Raji (cell line): ENCODE results near the gene KCNK6.

Experiments used
- POLR2A ChIP-seq: IDR thresholded peaks from 2 replicates; pipeline ENCODE4 v1.6.1; 2011; ENCODE audit warnings: low read depth, low read length, control low read depth; ENCODE audit not compliant: insufficient read depth

Gene KCNK6

DNA sequence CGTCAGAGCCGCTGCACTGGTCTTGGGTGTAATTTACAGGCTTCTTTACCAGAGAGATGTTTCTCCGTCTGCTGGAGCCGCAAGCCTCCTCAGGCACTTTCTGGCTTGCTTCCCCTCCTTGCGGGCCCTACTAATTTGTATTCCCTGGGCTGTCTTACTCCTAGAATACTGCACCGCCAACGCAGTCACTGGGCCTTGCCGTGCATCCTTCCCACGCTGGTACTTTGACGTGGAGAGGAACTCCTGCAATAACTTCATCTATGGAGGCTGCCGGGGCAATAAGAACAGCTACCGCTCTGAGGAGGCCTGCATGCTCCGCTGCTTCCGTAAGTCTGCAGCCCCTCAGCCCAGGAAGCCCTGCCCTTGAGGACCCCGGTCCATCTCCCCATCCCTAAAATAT, 29.7 kb upstream of the KCNK6 start:
- no peak for TF ChIP-seq POLR2A

DNA sequence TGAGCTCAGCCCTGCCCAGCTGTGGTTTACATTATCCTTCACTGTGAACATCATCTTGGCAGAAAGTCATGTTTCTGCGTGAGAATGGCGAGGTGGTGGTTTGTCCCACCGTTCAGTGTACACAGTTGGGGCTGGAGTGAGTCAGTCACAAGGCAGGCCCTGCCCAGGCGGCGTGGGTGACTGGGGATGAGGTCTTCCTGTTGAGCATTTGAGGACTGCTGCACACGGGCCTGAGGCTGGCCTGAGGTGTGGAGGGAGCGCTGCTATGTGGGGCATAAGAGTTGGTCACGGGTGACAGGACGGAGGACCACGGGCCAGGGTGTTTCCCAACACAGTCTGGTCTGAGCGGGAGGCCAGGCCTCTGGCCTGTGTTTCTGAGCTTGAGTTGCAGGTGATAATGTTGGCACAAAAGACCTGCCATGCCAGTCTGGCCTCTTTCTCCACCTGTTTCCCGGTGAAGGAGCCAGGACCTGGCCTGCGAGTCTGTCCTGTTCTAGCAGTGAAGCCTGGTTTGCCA, 29.0 kb upstream of the KCNK6 start:
- no peak for TF ChIP-seq POLR2A

DNA sequence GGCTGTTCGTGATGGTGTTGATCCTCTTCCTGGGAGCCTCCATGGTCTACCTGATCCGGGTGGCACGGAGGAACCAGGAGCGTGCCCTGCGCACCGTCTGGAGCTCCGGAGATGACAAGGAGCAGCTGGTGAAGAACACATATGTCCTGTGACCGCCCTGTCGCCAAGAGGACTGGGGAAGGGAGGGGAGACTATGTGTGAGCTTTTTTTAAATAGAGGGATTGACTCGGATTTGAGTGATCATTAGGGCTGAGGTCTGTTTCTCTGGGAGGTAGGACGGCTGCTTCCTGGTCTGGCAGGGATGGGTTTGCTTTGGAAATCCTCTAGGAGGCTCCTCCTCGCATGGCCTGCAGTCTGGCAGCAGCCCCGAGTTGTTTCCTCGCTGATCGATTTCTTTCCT, 27.8 kb upstream of the KCNK6 start:
- no peak for TF ChIP-seq POLR2A

DNA sequence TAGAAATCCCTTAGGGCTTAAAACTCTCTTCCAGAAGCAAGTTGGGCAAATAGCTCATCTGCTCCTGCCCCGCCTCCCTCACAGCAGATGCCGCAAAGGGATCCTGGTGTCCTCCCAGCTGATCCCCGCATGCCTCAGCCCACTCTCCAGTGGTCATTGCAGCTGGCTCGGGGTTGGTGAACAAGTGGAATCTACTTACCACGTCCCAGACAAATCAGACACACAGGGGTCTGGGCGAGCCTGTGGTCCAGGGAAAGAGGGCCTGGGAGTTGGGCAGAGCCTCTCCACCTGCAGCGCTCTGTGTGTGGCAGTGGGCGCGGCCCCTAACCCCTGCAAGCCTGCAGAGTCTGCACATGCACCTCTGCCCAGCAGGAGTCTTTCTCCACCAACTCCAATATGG, 26.4 kb upstream of the KCNK6 start:
- no peak for TF ChIP-seq POLR2A

DNA sequence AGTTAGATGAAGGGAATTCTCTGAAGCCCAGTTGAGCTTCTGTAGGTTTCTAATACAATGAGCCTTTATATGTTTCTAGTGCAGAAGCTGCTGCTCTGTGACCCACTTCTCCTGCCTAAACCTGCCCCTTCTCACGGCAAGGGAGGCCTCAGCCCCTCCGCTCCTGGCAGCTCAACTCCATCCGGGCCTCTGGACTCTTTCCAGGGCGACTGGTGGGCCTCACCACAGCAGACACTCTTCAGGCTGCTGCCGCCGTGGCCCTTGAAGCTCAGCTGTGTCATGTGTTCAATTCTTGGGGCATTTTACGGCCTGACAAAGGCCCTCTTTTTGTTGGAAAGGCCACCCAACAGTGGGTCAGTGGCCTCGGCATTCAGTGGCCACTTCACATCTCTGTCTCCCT, 25.6 kb upstream of the KCNK6 start:
- no peak for TF ChIP-seq POLR2A

DNA sequence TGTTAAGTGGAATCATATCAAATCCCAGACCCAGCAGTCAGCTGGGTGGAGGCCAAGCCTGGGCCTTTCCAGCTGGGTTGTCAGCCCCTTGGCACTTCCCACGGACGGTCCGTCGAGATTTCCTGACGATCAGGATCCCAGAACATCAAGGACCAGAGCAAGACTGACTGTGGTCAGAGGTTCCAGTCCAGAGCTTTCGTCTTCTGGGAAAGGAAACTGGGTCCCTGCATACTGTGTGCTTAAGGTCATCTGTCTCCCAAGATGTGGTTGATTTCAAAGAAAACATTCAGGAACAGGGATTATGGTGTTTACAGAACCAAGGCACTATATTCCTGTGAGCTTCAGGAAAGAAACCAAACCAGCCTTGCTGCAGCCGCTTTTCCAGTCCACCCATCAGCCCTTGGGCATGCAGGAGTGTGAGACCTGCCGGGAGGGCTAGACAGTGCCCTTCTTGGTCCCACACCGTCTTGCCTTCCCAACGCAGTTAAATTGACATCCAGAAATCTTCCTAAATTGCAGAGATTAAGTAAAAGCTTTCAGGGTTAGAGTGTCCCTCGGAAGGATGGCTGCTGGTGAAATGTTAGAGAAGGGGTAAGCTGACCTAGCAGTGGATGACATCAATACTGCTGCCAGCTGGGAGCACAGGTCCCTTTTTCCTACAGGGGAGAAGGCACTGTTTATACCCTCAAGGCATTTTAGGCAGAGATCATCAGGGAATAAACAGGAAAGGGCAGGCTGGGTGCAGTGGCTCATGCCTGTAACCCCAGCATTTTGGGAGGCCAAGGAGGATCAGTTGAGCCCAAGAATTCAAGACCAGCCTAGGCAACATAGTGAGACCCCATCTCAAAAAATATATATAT, 20.6 kb upstream of the KCNK6 start:
- no peak for TF ChIP-seq POLR2A

- no peak for TF ChIP-seq POLR2A
Measured at GRCh38 chr19:38303517-38304351, 15.9 kb upstream of the KCNK6 start, which contains the start of gene C19orf33. Gene C19orf33 (plus strand): TSS chr19:38304251. CDS start chr19:38304262, 11 bp downstream.

- no peak for TF ChIP-seq POLR2A
Measured at GRCh38 chr19:38304352-38304865, 15.2 kb upstream of the KCNK6 start.

DNA sequence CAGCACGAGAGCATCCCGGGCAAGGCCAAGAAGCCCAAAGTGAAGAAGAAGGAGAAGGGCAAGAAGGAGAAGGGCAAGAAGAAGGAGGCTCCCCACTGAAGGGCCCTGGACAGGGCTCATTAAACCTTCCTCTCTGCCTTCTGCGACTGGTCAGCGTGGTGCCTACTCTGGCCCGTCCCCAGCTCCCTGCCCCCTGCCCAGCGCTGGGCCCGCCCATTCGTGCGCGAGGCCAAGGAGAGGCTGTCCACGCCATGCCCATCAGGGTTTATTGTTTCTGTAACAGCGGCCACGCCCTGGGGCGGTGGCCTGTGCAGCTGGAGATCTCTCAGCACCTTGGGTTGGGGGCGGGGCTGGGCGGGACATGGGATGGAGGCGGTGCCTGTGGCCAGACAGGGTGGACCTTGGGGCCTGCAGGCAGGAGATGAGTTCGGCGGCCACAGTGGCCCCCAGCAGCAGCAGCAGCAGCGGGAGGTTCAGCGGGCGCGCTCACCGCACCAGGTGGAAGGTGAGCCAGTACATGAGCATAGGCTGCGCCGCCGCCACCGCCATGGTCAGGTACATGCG, 14.7 kb upstream of the KCNK6 start:
- TF ChIP-seq POLR2A = no peak

- no peak for TF ChIP-seq POLR2A
Measured at GRCh38 chr19:38306236-38306635, 13.4 kb upstream of the KCNK6 start.

DNA sequence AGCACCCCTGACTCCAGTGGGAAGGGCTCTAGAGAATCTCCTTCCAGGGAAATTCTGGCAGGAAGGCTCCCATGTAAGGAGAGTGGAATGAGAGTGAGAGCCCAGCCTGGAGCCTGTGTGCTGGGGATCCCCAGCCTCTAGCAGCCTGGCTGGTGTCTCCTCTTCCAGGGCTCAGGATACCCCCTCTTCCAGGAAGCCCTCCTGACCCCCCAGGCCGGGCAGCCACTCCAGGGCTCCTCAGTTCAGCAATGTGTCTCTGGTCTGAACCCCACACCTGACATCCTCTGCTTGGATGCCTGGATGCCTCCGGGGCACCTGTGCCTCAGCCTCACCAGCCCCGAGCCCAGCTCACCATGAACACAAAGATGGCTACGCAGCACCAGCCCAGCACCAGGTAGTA, 12.6 kb upstream of the KCNK6 start:
- no peak for TF ChIP-seq POLR2A

- no peak for TF ChIP-seq POLR2A
Measured at GRCh38 chr19:38307597-38307996, 12.0 kb upstream of the KCNK6 start.

GRCh38 chr19:38308006-38308766, 11.5 kb upstream of the KCNK6 start:
- TF ChIP-seq POLR2A = no peak

DNA sequence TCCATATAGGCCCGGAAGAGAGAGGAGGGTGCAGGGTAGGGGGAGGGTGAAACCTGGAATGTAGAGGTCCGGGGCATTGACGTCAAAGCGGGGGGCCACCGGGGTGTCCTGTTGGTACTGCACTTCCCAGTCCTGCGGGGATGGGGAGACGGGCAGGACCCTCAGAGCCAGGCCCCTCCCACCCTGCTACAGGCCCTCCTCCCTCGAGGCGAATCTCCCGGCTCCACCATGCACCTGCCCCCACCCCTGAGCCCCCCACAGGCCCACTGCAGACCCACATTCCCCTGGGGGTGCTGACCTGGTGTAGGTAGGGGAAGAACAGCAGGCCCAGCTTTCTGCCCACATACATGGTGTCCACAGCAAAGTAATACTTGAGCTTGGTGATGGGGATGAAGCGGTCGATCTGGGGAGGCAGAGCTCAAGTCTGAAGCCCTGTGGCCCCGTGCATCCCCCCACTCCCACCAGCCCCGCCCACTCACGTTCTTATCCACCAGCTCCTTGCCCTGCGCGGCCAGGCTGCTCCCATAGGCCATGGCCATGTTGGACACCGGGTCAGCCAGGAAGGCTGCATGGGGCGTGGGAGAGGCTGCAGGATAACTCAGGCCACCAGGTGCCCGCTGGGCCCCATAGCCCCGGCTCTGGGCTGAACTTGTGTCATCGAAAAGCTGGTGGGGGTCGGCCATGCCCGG, 10.6 kb upstream of the KCNK6 start:
- TF ChIP-seq POLR2A = no peak
